ENCODE measurements around the gene R3HDM2.

R3HDM2 gene

GRCh38 chr12:57266681-57267080, 164.2 kb downstream of the R3HDM2 start:
- DNase-seq (ENCODE audit: low spot score): no peak

- DNase-seq (ENCODE audit: low spot score): no peak
These were observed 167.7 kb downstream of the R3HDM2 start for GRCh38 chr12:57263096-57263495.

- no peak for DNase-seq (ENCODE audit: low spot score)
These were observed 168.6 kb downstream of the R3HDM2 start for GRCh38 chr12:57262126-57262822.

GRCh38 chr12:57261428-57261865, 169.4 kb downstream of the R3HDM2 start:
- no peak for DNase-seq (ENCODE audit: low spot score)

- no peak for DNase-seq (ENCODE audit: low spot score)
These were observed 170.5 kb downstream of the R3HDM2 start for GRCh38 chr12:57260366-57260765.

- DNase-seq (ENCODE audit: low spot score): no peak
These were observed 171.6 kb downstream of the R3HDM2 start for GRCh38 chr12:57258977-57259970.

- DNase-seq (ENCODE audit: low spot score): no peak
These were observed 174.9 kb downstream of the R3HDM2 start for GRCh38 chr12:57255916-57256315.

- DNase-seq (ENCODE audit: low spot score): no peak
These were observed 176.2 kb downstream of the R3HDM2 start for GRCh38 chr12:57254506-57255280.

GRCh38 chr12:57250956-57251355, 179.9 kb downstream of the R3HDM2 start, which contains the start of gene STAC3:
Gene STAC3 (minus strand): TSS chr12:57251187. CDS start chr12:57249636, 1,551 bp downstream.
- DNase-seq (ENCODE audit: low spot score): no peak

GRCh38 chr12:57250541-57250940, 180.3 kb downstream of the R3HDM2 start:
- DNase-seq (ENCODE audit: low spot score): no peak

GRCh38 chr12:57248934-57249742, 181.7 kb downstream of the R3HDM2 start:
- no peak for DNase-seq (ENCODE audit: low spot score)

- DNase-seq (ENCODE audit: low spot score): no peak
These were observed 183.8 kb downstream of the R3HDM2 start for GRCh38 chr12:57247041-57247440.

GRCh38 chr12:57244312-57244696, 186.5 kb downstream of the R3HDM2 start:
- DNase-seq (ENCODE audit: low spot score): no peak

- DNase-seq (ENCODE audit: low spot score): peak; percentile 89
These were observed 187.1 kb downstream of the R3HDM2 start for GRCh38 chr12:57243521-57244311.

GRCh38 chr12:57242691-57243454, 188.0 kb downstream of the R3HDM2 start:
- peak; percentile 84 for DNase-seq (ENCODE audit: low spot score)

- peak; percentile 73 for DNase-seq (ENCODE audit: low spot score)
These were observed 188.5 kb downstream of the R3HDM2 start for GRCh38 chr12:57242329-57242690.

- DNase-seq (ENCODE audit: low spot score): peak; percentile 60
These were observed 189.2 kb downstream of the R3HDM2 start for GRCh38 chr12:57241402-57242310.

GRCh38 chr12:57240926-57241401, 189.9 kb downstream of the R3HDM2 start:
- DNase-seq (ENCODE audit: low spot score): no peak
